Posterior cingulate gyrus (tissue), 11 donors: ENCODE results near the gene KCNK16.

Experiments used
- DNase-seq, 10 donors: peaks; one replicate each; pipeline versions ENCODE4 v3.0.0 to v3.0.0-alpha.2; 2020 to 2021; ENCODE audit warnings: mixed read lengths in 3 of 10
- intact Hi-C: fragments of 100-400 bp; cut with DNase I; formaldehyde crosslinking; loops from one replicate; pipeline ENCODE4 v1.15.1; 2023

KCNK16 gene

GRCh38 chr6:39343396-39343870 lies 20.9 kb upstream of the KCNK16 start:
- DNase-seq, result peak in 3 of 10 donors; percentile 50 to 67 (median 62)
- intact Hi-C loops, result no loop called here

DNA sequence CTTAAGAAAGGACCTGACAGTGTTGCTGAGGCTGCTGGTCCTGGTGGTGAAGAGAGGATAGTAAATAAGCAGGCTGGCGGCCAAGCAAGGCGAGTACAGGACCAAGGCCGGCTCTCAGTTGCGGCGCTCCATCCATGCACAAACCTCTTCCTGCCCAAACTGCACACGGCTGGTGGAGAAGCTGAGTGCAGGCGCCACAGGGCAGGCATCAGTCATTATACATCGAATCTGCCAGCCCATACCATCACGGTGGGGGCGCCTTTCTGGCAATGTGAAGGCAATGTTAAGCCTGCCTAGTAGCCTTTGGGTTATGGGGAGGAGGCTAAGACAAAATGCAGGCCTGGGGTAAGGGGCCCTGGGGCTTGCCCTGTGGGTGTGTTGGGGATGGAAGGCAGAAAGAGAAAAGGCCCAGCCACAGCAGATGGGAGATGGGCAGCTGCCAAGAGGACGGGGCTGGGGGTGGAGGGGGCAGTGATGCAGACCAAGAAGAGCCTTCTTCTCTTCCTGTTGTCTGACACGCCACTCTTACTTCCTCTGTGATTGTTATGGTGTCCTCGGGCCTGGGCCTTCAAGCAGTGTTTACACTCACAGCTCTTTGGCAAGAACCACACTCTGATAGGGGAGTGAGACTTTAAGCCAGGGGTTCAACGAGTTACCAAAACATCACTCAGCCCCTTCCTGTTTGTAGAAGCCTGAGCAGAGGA lies 20.3 kb upstream of the KCNK16 start:
- DNase-seq, result peak in 3 of 10 donors; percentile 55 to 80 (median 66)
- intact Hi-C loops, result no loop called here

DNA sequence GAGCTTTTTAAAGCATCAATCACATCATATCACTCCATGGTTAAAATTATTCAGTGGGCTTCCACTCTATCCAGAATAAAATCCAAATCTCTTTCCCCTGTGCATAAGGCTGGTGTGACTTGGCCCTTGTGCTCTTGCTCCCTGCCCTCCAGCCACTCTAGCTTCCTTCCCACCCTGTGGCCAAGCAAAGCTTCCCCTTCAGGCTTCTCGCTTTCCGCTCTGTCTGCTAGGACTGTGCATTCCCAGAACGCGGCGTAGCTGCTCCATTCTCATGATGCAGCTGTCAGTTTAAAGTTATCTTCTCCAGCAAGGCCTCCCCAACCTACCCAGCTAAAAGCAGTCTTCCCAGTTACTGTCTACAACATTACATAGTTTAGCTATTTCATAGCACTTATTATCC lies 19.4 kb upstream of the KCNK16 start:
- DNase-seq, result peak in 3 of 10 donors; percentile 26 to 63 (median 31)
- intact Hi-C loops, result no loop called here

DNA sequence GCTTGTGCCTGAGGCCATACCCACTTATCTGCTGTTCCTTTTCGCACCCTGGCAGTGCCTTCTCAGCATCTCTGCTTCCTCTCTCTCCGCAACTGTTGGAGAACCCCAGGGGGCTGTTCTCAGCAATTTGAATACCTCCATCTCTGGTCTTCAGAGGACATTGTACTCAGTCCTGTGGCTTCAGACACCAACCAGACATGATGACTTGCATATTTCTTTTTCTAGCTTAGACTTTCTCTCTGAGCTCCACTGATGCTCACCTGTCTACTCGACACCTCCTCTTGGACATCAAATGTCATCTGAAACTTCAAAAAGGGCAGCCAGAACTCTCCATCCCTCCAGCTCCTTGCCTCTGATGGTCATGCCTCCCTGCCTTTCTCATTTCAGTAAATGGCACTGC lies 18.9 kb upstream of the KCNK16 start:
- intact Hi-C loops, result no loop called here
- no peak for DNase-seq

GRCh38 chr6:39339868-39340550 lies 17.5 kb upstream of the KCNK16 start:
- peak in 3 of 10 donors; percentile 29 to 57 (median 52) for DNase-seq
- intact Hi-C loops, result no loop called here

DNA sequence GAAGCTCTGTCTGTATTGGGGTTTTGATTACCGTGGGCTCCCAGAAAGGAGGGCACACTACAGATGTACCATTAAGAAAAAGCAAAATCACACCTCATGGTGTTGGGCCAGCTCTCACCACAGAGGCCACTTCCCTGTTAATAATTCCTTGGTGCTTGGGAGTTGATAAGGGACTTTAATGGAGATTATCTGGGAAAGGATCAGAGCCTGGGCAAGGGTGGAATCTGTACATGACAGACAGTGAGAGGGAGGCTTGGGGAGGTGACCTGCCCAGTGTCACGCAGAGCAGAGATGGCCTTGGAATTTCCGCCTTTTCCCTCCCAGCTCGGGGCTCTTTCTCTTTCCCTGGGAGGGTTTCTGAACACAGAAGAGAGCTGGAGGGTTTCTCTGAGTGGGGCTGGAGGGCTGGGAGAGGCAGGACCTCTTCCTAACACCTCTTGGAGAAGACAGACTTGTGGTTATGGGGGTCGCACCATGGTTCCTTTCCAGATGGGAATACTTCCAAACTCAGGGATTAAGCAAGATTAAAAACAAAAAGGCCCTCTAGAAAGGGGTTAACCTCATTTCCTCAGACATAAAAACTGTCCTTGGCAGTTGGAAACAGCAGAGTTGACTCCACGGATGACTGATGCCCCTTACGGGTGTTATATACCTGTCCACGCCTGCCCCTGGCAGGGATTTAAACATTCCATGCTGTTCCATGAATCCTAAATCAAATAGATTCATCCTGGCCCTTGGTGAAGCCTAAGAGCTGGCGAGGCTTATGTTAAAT lies 16.8 kb upstream of the KCNK16 start:
- intact Hi-C loops, result no loop called here
- DNase-seq, result peak in 2 of 10 donors; percentile 10 to 14

DNA sequence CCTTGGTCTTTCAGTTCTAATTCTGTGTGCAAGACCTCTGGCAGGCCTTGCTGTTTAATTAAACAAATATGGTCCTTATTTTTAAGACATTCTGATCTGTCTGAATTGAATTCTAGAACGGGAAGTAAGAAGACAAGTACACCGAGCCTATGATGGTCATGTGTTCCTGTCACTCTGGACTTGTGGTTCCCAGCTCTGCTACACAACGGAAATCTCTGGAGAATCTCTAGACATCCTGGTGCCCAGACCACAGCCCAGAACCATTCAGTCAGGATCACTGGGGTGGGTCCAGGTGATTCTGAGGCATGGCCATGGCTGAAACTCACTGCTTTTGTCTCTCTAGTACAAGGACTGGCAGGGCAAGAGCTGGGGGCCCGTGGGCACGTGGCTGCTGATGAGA lies 15.9 kb upstream of the KCNK16 start:
- peak in 1 of 10 donors; percentile 15 for DNase-seq
- intact Hi-C loops, result no loop called here

DNA sequence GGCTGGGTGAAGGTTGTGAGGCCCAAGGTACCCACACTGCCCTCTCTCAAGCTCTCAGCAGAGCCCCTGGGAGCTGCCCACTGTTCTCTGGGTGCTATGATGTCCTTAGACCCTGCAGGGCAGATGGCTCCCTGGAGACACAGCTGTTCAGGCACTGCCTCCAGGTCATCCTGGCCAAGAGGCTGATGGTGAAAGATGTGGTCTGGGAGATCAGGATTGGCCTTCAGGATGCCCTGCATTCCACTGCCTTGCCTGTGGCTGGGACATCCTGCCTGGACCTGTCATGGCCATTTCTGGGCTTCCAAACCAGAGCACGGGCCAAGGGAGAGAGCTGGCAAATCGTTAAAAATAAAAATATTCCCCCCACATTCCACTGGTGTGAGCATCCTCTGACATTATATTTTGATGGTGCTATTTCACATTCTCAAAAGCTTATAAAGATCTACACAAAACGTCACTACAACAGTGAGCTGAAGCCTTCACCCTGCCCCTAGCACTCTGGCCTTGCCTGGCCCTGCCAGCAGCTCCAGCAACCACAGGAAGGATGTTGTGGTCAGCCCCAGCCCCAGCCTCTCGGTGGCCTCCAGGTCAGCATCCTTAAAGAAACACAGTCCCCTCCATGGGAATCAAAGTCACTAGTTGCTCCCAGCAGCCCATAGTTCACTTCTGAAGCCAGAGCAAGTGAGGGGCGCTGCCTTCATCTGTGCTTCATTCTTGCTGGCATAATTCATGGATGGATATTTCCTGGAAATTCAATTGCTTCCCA lies 13.5 kb upstream of the KCNK16 start:
- peak in 5 of 10 donors; percentile 30 to 79 (median 59) for DNase-seq
- intact Hi-C loops, result no loop called here

DNA sequence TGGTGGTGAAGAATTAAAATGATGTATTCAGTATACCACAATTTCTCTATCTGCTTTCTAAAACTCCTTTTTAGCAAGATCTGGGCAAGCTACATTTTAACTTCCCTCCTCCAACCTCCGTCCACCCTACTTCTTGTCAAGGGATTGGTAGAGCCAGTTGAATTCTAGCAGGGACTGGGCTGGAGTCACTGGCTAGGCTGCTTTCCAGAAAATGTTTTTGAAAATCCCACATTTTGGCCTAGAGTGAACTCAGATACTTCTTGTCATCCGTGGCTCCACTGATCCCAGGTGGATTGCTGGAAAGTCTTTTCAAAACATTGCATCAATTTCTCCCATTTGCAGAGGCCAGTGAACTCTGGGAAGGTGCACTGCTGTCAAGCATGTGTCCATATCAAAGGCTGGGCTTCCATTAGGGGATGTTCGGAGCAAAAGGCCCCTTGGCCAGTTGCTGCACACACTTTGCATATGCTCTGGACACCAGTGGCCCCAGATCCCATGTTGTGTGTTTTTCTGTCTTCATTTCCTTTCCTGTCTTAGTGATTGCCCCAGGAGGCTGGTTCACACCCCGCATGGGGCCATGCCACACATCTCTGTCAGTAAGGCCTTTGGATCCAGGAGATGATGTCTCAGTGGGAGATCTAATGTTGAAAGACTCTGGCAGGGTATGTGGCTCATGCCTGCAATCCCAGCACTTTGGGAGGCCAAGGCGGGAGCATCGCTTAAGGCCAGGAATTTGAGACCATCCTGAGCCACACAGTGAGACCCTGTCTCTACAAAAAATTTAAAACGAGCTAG lies 11.3 kb upstream of the KCNK16 start:
- intact Hi-C loops, result no loop called here
- DNase-seq, result peak in 1 of 10 donors; percentile 36

DNA sequence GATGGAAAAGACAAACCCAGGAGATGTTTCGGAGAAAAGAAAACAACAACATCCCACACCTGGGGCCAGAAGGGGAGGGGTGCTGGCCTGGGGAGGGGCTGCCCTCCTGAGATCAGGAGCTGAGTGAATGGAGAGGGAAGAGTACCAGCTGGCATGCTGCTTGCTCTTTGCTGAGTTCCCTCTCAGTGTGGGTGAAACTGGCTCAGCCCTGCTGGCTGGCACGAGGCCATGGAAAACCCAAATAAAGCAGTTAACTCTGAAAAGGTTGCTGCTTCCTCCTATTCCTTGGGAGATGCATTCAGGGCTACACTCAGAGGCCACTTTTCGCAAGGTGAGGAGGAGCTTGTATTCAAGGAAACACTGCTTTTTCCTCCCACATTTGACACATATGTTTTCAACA lies 8.0 kb upstream of the KCNK16 start:
- intact Hi-C loops, result no loop called here
- DNase-seq, result peak; percentile 23 to 94 (median 66)

DNA sequence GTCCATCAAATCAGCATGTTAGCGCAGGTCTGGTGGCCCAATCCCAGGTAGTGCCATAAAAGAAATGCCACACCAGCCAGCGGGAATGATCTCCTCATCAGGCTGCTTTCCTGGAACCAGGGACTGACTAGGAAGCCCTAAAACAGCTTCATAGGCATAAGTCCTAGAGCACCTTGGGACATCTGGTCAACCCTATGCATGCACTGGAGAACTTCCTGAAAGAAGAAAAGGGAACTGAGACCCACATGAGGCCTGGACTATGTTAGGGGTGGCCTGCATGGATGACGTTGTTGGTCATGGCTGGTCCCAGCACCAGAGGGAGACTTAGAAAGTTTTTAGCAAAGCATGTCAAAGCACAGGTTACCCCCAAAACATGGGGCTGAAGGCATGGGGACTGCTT lies 7.6 kb upstream of the KCNK16 start:
- intact Hi-C loops, result no loop called here
- peak in 2 of 10 donors; percentile 10 to 34 for DNase-seq

GRCh38 chr6:39328066-39328465 lies 5.6 kb upstream of the KCNK16 start:
- DNase-seq, result peak in 3 of 10 donors; percentile 31 to 80 (median 48)
- intact Hi-C loops, result no loop called here

DNA sequence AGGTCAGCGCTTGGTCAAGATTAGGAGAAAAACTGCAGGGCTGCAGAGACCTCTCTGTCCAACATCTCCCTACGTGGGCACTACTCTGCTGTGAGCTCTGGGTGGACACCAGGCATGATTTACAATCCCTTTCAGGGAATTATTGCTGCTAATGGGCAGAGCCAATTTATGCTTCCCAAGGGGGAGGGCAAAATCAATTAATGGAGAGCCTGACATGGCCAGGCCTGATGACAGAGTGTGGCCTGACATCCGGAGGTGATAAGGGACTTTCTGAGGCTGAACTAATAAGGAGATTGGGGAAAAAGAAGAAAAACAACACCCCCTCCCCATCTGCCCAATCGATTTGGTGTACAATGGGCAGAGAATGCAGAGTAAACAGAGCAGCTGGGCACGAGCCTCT lies 5.0 kb upstream of the KCNK16 start:
- intact Hi-C loops, result no loop called here

GRCh38 chr6:39321761-39322160 lies 741 bp downstream of the KCNK16 start:
- DNase-seq, result peak in 2 of 10 donors; percentile 29 to 50
- intact Hi-C loops, result no loop called here

More for the DNA sequence above, 5.0 kb upstream of the KCNK16 start:
- DNase-seq, result peak in 2 of 10 donors; percentile 9 to 50

GRCh38 chr6:39320363-39320984 lies 2.0 kb downstream of the KCNK16 start:
- intact Hi-C loops, result no loop called here
- DNase-seq, result no peak

GRCh38 chr6:39319621-39320362 lies 2.7 kb downstream of the KCNK16 start:
- intact Hi-C loops, result no loop called here
- DNase-seq, result peak in 1 of 10 donors; percentile 35

DNA sequence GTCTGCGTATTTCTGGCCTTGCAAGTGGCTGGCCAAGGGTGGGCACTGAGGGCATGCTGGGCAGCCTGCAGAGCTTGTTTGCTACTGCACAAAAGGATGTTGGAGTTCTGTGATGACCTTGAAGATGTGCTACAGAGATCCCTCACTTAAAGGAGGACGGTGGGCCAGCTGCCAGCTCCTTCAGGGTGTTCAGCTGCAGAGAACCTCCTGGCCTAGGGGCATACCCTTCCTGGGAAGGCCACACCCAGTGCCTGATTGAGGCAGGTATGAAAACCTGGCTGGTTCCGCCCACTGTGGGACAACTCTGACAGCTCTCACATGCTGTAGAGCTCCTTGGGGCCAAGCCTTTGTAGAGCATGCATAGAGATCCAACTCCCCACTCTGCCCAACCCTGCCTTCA lies 5.2 kb downstream of the KCNK16 start:
- intact Hi-C loops, result no loop called here
- DNase-seq, result peak in 2 of 10 donors; percentile 29 to 60

DNA sequence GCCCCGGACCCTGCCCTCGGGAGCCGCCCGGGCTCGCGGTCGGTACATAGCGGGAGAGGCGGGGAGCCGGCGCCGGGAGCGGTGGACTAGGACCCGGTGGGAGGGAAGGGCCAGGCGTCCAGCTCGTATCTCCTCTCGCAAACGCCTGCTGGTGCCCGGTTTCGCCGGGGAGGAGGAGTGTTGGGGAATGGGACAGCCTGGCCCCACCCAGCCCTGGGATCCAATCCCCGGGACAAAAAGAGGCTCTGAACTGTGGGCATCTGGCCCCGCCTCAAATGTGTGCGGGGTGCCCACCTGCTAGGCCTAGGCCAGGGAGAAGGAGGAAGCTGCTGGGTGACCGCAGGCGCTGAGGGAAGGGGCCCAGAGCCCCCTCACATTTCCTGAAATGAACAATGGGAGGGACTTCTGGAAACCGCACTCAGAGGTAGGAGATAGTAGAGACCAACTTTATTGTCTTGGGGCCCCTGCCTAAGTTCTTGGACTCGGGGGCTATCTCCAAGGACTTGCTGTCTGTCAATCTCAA lies 8.2 kb downstream of the KCNK16 start, which contains the start of gene KCNK17:
Gene KCNK17 (minus strand): TSS at position 147 of the 523 bp plus-strand sequence. CDS start 99 bp downstream, at position 48.
- DNase-seq, result peak in 1 of 10 donors; percentile 61
- intact Hi-C loops, result loop anchor here (5.0 kb wide), 1 partner anchor 342 kb away; no protein-coding TSS in a partner anchor
